ENCODE results near the gene SNCA. TPM values are rescaled to one million over a fixed set of nuclear protein-coding genes. Genes with fewer than 3 reads are reported as not detected.
A peak's percentile ranks its signal among the peaks of the same experiment; 100 is the strongest.

The SNCA gene
- total RNA-seq, 4 donors from 2014 or later = 2.2 to 7.8 (median 4.0) TPM

GRCh38 chr4:89765966-89766365 is 71.0 kb downstream of the SNCA start:
- in situ Hi-C loops (cut with MboI; ENCODE audit: low pct_ligation_motif_present in 1 of 4, low pct_unique_long_range_greater_than_20kb in 1 of 4, low sequenced_read_pairs in 3 of 4) (no loop called here), intact Hi-C loops (cut with DNase I; ENCODE audit: low total_unique reads) (no loop called here)
- TF ChIP-seq EP300 (IDR thresholded peaks at IDR 0.05; ENCODE audit: low read depth) = no peak
- no peak for TF ChIP-seq POLR2AphosphoS5 (IDR thresholded peaks at IDR 0.05)
- TF ChIP-seq POLR2A (IDR thresholded peaks at IDR 0.05) = no peak
- TF ChIP-seq CTCF (IDR thresholded peaks at IDR 0.05) = no peak
- no peak overlapping the region for H3K4me3 ChIP-seq
- H3K27me3 ChIP-seq = no peaks in the 10 kb centered on the region
- H3K9me3 ChIP-seq = no peaks in the 10 kb centered on the region
- 30 to 36% methylated on average over 2 of the region's 2 CpGs for WGBS, 2 donors (ENCODE audit: low coverage in 1 of 2)
- H3K27ac ChIP-seq = peak overlapping the region in 2 of 4 donors; percentile 9 to 20
- peaks cover 0 to 10% (median 0%) of the 10 kb centered on the region in 4 donors for H3K4me1 ChIP-seq
- H3K36me3 ChIP-seq = no peaks in the 10 kb centered on the region
- DNase-seq = no peak

GRCh38 chr4:89765528-89765927 is 71.4 kb downstream of the SNCA start:
- H3K27ac ChIP-seq = peak overlapping the region in 2 of 4 donors; percentile 9 to 20
- no peaks in the 10 kb centered on the region for H3K27me3 ChIP-seq
- 38 to 54% methylated on average over 2 of the region's 2 CpGs for WGBS, 2 donors (ENCODE audit: low coverage in 1 of 2)
- H3K4me3 ChIP-seq = no peak overlapping the region
- peaks cover 0 to 10% (median 0%) of the 10 kb centered on the region in 4 donors for H3K4me1 ChIP-seq
- intact Hi-C loops (cut with DNase I; ENCODE audit: low total_unique reads) = no loop called here
- no peaks in the 10 kb centered on the region for H3K9me3 ChIP-seq
- no peaks in the 10 kb centered on the region for H3K36me3 ChIP-seq
- DNase-seq = no peak
- in situ Hi-C loops (cut with MboI; ENCODE audit: low pct_ligation_motif_present in 1 of 4, low pct_unique_long_range_greater_than_20kb in 1 of 4, low sequenced_read_pairs in 3 of 4) = no loop called here
- TF ChIP-seq POLR2AphosphoS5 (IDR thresholded peaks at IDR 0.05) (no peak), CTCF (IDR thresholded peaks at IDR 0.05) (no peak), POLR2A (IDR thresholded peaks at IDR 0.05) (no peak), EP300 (IDR thresholded peaks at IDR 0.05; ENCODE audit: low read depth) (no peak)

GRCh38 chr4:89762311-89762710 is 74.7 kb downstream of the SNCA start:
- H3K4me1 ChIP-seq = peaks cover 0 to 10% (median 0%) of the 10 kb centered on the region in 4 donors
- in situ Hi-C loops (cut with MboI; ENCODE audit: low pct_ligation_motif_present in 1 of 4, low pct_unique_long_range_greater_than_20kb in 1 of 4, low sequenced_read_pairs in 3 of 4) = no loop called here
- TF ChIP-seq CTCF (IDR thresholded peaks at IDR 0.05) (no peak), POLR2A (IDR thresholded peaks at IDR 0.05) (no peak), EP300 (IDR thresholded peaks at IDR 0.05; ENCODE audit: low read depth) (no peak), POLR2AphosphoS5 (IDR thresholded peaks at IDR 0.05) (no peak)
- no peaks in the 10 kb centered on the region for H3K9me3 ChIP-seq
- no peaks in the 10 kb centered on the region for H3K27me3 ChIP-seq
- no peaks in the 10 kb centered on the region for H3K36me3 ChIP-seq
- DNase-seq = no peak
- 49 to 78% methylated on average over 2 to 3 of the region's 3 CpGs for WGBS, 2 donors (ENCODE audit: low coverage in 1 of 2)
- no peak overlapping the region for H3K4me3 ChIP-seq
- no peak overlapping the region for H3K27ac ChIP-seq
- intact Hi-C loops (cut with DNase I; ENCODE audit: low total_unique reads) = no loop called here

- in situ Hi-C loops (cut with MboI; ENCODE audit: low pct_ligation_motif_present in 1 of 4, low pct_unique_long_range_greater_than_20kb in 1 of 4, low sequenced_read_pairs in 3 of 4) = no loop called here
- H3K27me3 ChIP-seq = no peaks in the 10 kb centered on the region
- H3K36me3 ChIP-seq = no peaks in the 10 kb centered on the region
- WGBS, 2 donors (ENCODE audit: low coverage in 1 of 2) = 90 to 93% methylated on average over 2 of the region's 2 CpGs
- DNase-seq = no peak
- no peak overlapping the region for H3K4me3 ChIP-seq
- no peak for TF ChIP-seq EP300 (IDR thresholded peaks at IDR 0.05; ENCODE audit: low read depth)
- TF ChIP-seq POLR2A (IDR thresholded peaks at IDR 0.05) = no peak
- TF ChIP-seq POLR2AphosphoS5 (IDR thresholded peaks at IDR 0.05) = no peak
- TF ChIP-seq CTCF (IDR thresholded peaks at IDR 0.05) = no peak
- H3K4me1 ChIP-seq = no peaks in the 10 kb centered on the region
- H3K9me3 ChIP-seq = no peaks in the 10 kb centered on the region
- H3K27ac ChIP-seq = no peak overlapping the region
- intact Hi-C loops (cut with DNase I; ENCODE audit: low total_unique reads) = no loop called here
Measured at GRCh38 chr4:89759426-89759825, 77.5 kb downstream of the SNCA start.

Measured in transverse colon (tissue), 4 donors.